MM.1S (cell line): Measurements from ENCODE around the gene ACAA1.

Source experiments
- DNase-seq: peaks from one replicate; pipeline ENCODE4 v3.0.0-alpha.2; 2015
- H2AFZ ChIP-seq: fragments of 300-600 bp; sonication (generic); 2 replicates; pipeline ENCODE4 v1.6.0; 2016; ENCODE audit warnings: antibody characterized with exemption, low read length
- H3F3A ChIP-seq: fragments of 300-600 bp; sonication (generic); 2 replicates; pipeline ENCODE4 v1.6.1; 2016; ENCODE audit warnings: mild to moderate bottlenecking, antibody characterized with exemption, low read length, moderate library complexity, mixed read lengths; ENCODE audit not compliant: insufficient read depth
- H3K27ac ChIP-seq: fragments of 300-600 bp; sonication (generic); 2 replicates; pipeline ENCODE4 v1.5.1; 2016; ENCODE audit warnings: mild to moderate bottlenecking, low read length
- H3K27me3 ChIP-seq: fragments of 300-600 bp; sonication (generic); replicated peaks from 2 replicates; pipeline ENCODE4 v1.6.0; 2016; ENCODE audit warnings: low read length; ENCODE audit not compliant: insufficient read depth
- H3K36me3 ChIP-seq: fragments of 300-600 bp; sonication (generic); replicated peaks from 2 replicates; pipeline ENCODE4 v1.6.1; 2016; ENCODE audit warnings: mild to moderate bottlenecking, low read length, mixed read lengths; ENCODE audit not compliant: insufficient read depth
- H3K4me1 ChIP-seq: fragments of 300-600 bp; sonication (generic); 2 replicates; pipeline ENCODE4 v1.6.1; 2016; ENCODE audit warnings: low read length, mixed read lengths
- H3K4me2 ChIP-seq: fragments of 300-600 bp; sonication (generic); 2 replicates; pipeline ENCODE4 v1.6.0; 2016; ENCODE audit warnings: low read depth, low read length
- H3K4me3 ChIP-seq: fragments of 300-600 bp; sonication (generic); 2 replicates; pipeline ENCODE4 v1.5.1; 2016; ENCODE audit warnings: low read length, mixed read lengths
- H3K79me2 ChIP-seq: fragments of 300-600 bp; sonication (generic); 2 replicates; pipeline ENCODE4 v1.6.1; 2016; ENCODE audit warnings: mixed run types, low read length, mixed read lengths
- H3K9ac ChIP-seq: fragments of 300-600 bp; sonication (generic); 2 replicates; pipeline ENCODE4 v1.6.1; 2016; ENCODE audit warnings: low read length, mixed read lengths
- H3K9me2 ChIP-seq: fragments of 300-600 bp; sonication (generic); replicated peaks from 2 replicates; pipeline ENCODE4 v1.6.1; 2016; ENCODE audit warnings: mild to moderate bottlenecking, low read length, mixed read lengths; ENCODE audit not compliant: insufficient read depth
- H3K9me3 ChIP-seq: fragments of 300-600 bp; sonication (generic); replicated peaks from 2 replicates; pipeline ENCODE4 v1.6.1; 2016; ENCODE audit warnings: mild to moderate bottlenecking, low read length, mixed read lengths; ENCODE audit not compliant: insufficient read depth
- H4K20me1 ChIP-seq: fragments of 300-600 bp; sonication (generic); 2 replicates; pipeline ENCODE4 v1.6.1; 2016; ENCODE audit warnings: mild to moderate bottlenecking, low read length, moderate library complexity, mixed read lengths; ENCODE audit not compliant: insufficient read depth
- CTCF ChIP-seq: fragments of 300-600 bp; sonication (generic); IDR thresholded peaks from 2 replicates; pipeline ENCODE4 v1.5.1; 2016; ENCODE audit warnings: antibody characterized with exemption, low read length, mixed read lengths
- EZH2 ChIP-seq: fragments of 300-600 bp; sonication (generic); optimal IDR thresholded peaks from 2 replicates; pipeline ENCODE3; 2017; ENCODE audit warnings: low read depth, mild to moderate bottlenecking, antibody characterized with exemption, low read length, mixed read lengths
- EZH2phosphoT487 ChIP-seq: fragments of 300-600 bp; sonication (generic); IDR thresholded peaks from 2 replicates; pipeline ENCODE4 v1.6.1; 2018; ENCODE audit warnings: antibody characterized with exemption, low read length

Gene ACAA1

GRCh38 chr3:38098376-38098723 lies 38.6 kb downstream of the ACAA1 start:
- no peaks in the 10 kb centered on the region for H3K9me2 ChIP-seq
- H3K4me3 ChIP-seq, result no peak overlapping the region
- H3K9ac ChIP-seq, result no peak overlapping the region
- no peak for DNase-seq
- no peaks in the 10 kb centered on the region for H3K4me1 ChIP-seq
- H3K27ac ChIP-seq, result no peak overlapping the region
- H2AFZ ChIP-seq, result no peak overlapping the region
- H4K20me1 ChIP-seq, result no peaks in the 10 kb centered on the region
- H3F3A ChIP-seq, result no peaks in the 10 kb centered on the region
- no peaks in the 10 kb centered on the region for H3K9me3 ChIP-seq
- TF ChIP-seq EZH2, result no peak
- no peaks in the 10 kb centered on the region for H3K36me3 ChIP-seq
- H3K79me2 ChIP-seq, result no peaks in the 10 kb centered on the region
- no peak overlapping the region for H3K4me2 ChIP-seq
- no peaks in the 10 kb centered on the region for H3K27me3 ChIP-seq

GRCh38 chr3:38097446-38098375 lies 39.2 kb downstream of the ACAA1 start:
- DNase-seq, result no peak
- H3K36me3 ChIP-seq, result no peaks in the 10 kb centered on the region
- no peaks in the 10 kb centered on the region for H3K4me1 ChIP-seq
- no peaks in the 10 kb centered on the region for H3K9me2 ChIP-seq
- H2AFZ ChIP-seq, result no peak overlapping the region
- no peaks in the 10 kb centered on the region for H3K79me2 ChIP-seq
- H3K4me3 ChIP-seq, result no peak overlapping the region
- no peaks in the 10 kb centered on the region for H4K20me1 ChIP-seq
- H3K9me3 ChIP-seq, result no peaks in the 10 kb centered on the region
- H3K4me2 ChIP-seq, result no peak overlapping the region
- TF ChIP-seq EZH2phosphoT487 (no peak), EZH2 (no peak), CTCF (no peak)
- no peaks in the 10 kb centered on the region for H3K27me3 ChIP-seq
- no peak overlapping the region for H3K27ac ChIP-seq
- H3K9ac ChIP-seq, result no peak overlapping the region
- no peaks in the 10 kb centered on the region for H3F3A ChIP-seq

- Histone ChIP-seq H3K27ac (no peak overlapping the region), H3K9me2 (no peaks in the 10 kb centered on the region), H3K36me3 (no peaks in the 10 kb centered on the region), H3K4me3 (no peak overlapping the region), H2AFZ (no peak overlapping the region), H3K9me3 (no peaks in the 10 kb centered on the region), H3K79me2 (no peaks in the 10 kb centered on the region), H4K20me1 (no peaks in the 10 kb centered on the region), H3F3A (no peaks in the 10 kb centered on the region), H3K4me1 (no peaks in the 10 kb centered on the region), H3K4me2 (no peak overlapping the region), H3K27me3 (no peaks in the 10 kb centered on the region), H3K9ac (no peak overlapping the region)
- TF ChIP-seq EZH2phosphoT487 (no peak), CTCF (no peak), EZH2 (no peak)
- no peak for DNase-seq
Measured at GRCh38 chr3:38095669-38096483, 41.1 kb downstream of the ACAA1 start.
